ENCODE data around the gene HIPK4. TPM values are rescaled to one million over a fixed set of nuclear protein-coding genes. Genes with fewer than 3 reads are reported as not detected.

Gene HIPK4
- total RNA-seq, 1 experiment from 2014 or later: 0.74 TPM

- RAD21 ChIA-PET (ENCODE audit: low non-redundant PET in 1 of 2, low total read pairs in 2 of 2, uncharacterized antibody in 2 of 2, unreplicated experiment in 2 of 2): no interaction called here
- no peak overlapping the region for H3K27ac ChIP-seq (ENCODE audit: low read depth, low read length)
- H2AFZ ChIP-seq (ENCODE audit: low read depth, low read length, poor library complexity, severe bottlenecking): no peak overlapping the region
- POLR2A ChIA-PET: no interaction called here
- H3K79me2 ChIP-seq (ENCODE audit: insufficient read depth, low read length): no peaks in the 10 kb centered on the region
- no peak overlapping the region for H3K9ac ChIP-seq (ENCODE audit: low read length)
- no peaks in the 10 kb centered on the region for H3K4me1 ChIP-seq (ENCODE audit: control insufficient read depth in 1 of 2, insufficient read depth in 2 of 2, low read length in 2 of 2)
- intact Hi-C loops (cut with micrococcal nuclease): no loop called here
- no peaks in the 10 kb centered on the region for H3K27me3 ChIP-seq (ENCODE audit: insufficient read depth, low read length)
- H3K4me3 ChIP-seq (replicated peaks in 1 of 2; ENCODE audit: low read depth in 1 of 2, low read length in 2 of 2): no peak overlapping the region
- ATAC-seq (no peak), DNase-seq (ENCODE audit: low read depth, low spot score) (no peak)
- H4K20me1 ChIP-seq (ENCODE audit: insufficient read depth): no peaks in the 10 kb centered on the region
- no peaks in the 10 kb centered on the region for H3K9me3 ChIP-seq (ENCODE audit: control insufficient read depth in 1 of 2, insufficient read depth in 1 of 2, low read depth in 1 of 2, low read length in 2 of 2)
- no TSS peak for BruUV-seq (replicated peaks)
- CTCF ChIA-PET: no interaction called here
- H3K36me3 ChIP-seq (ENCODE audit: control insufficient read depth in 1 of 2, insufficient read depth in 2 of 2, low read length in 2 of 2): peaks cover 0 to 5% of the 10 kb centered on the region in 2 experiments; a peak in 2 of 4 replicates
- no peak overlapping the region for H3K4me2 ChIP-seq (ENCODE audit: low read length)
- H3K9me2 ChIP-seq (ENCODE audit: insufficient read depth): no peaks in the 10 kb centered on the region
- TF ChIP-seq SRF (IDR thresholded peaks at IDR 0.05; ENCODE audit: low read depth): no peak
- no peak for TF ChIP-seq ATF3 (IDR thresholded peaks at IDR 0.05)
- no peak for TF ChIP-seq EGR1 (IDR thresholded peaks at IDR 0.05; ENCODE audit: low read depth)
- TF ChIP-seq YY1 (IDR thresholded peaks at IDR 0.05; ENCODE audit: extremely low read depth, insufficient replicate concordance, low read depth, low read length): no peak
- TF ChIP-seq EZH2phosphoT487 (IDR thresholded peaks at IDR 0.05; ENCODE audit: borderline replicate concordance): no peak
- TF ChIP-seq SIN3A (IDR thresholded peaks at IDR 0.05; ENCODE audit: low read depth): no peak
- no peak for TF ChIP-seq POLR2AphosphoS5 (IDR thresholded peaks at IDR 0.05; ENCODE audit: low read depth, low read length)
- no peak for TF ChIP-seq MAX (IDR thresholded peaks at IDR 0.05)
- no peak for TF ChIP-seq CEBPB (IDR thresholded peaks at IDR 0.05; ENCODE audit: low read depth)
- TF ChIP-seq RAD21 (IDR thresholded peaks at IDR 0.05; ENCODE audit: low read depth): no peak
- no peak for TF ChIP-seq POLR2A (IDR thresholded peaks at IDR 0.05; ENCODE audit: borderline replicate concordance, extremely low read depth, insufficient read depth, insufficient read length)
Measured at GRCh38 chr19:40369797-40370196, 20.2 kb downstream of the HIPK4 start.

All from HCT116 (cell line).